ENCODE results near the gene LVRN.

The LVRN gene

GRCh38 chr5:115932991-115933390 lies 29.3 kb upstream of the LVRN start:
- no peak for DNase-seq
- Histone ChIP-seq H3K9me3 (ENCODE audit: control extremely low read depth in 1 of 5, control insufficient read depth in 4 of 5, insufficient read depth in 2 of 5, low read depth in 1 of 5, low read length in 4 of 5) (no peaks in the 10 kb centered on the region), H3K4me3 (ENCODE audit: control insufficient read depth in 1 of 7, extremely low read depth in 1 of 7, insufficient read depth in 4 of 7, low read depth in 2 of 7, low read length in 6 of 7) (no peak overlapping the region), H3K36me3 (ENCODE audit: control insufficient read depth in 4 of 4, insufficient read depth in 4 of 4, low read length in 3 of 4) (no peaks in the 10 kb centered on the region), H3K27ac (ENCODE audit: insufficient read depth in 1 of 2, low read depth in 1 of 2, low read length in 2 of 2, poor library complexity in 1 of 2, severe bottlenecking in 2 of 2) (no peak overlapping the region), H3K4me1 (ENCODE audit: control extremely low read depth in 1 of 4, control insufficient read depth in 4 of 4, insufficient read depth in 4 of 4, low read length in 3 of 4) (no peaks in the 10 kb centered on the region), H3K27me3 (replicated peaks in 2 of 5; ENCODE audit: control insufficient read depth in 4 of 5, insufficient read depth in 5 of 5, low read length in 4 of 5) (peaks cover 0 to 2% (median 0%) of the 10 kb centered on the region in 5 experiments)
- ChIA-PET CTCF (no interaction called here), POLR2A (no interaction called here)
- WGBS (ENCODE audit: insufficient coverage): 98% methylated on average over 6 of the region's 6 CpGs

- CTCF ChIA-PET: interaction anchor here (1.3 kb wide), 1 partner anchor 12 kb away, joined by 3 read pairs; no protein-coding TSS in a partner anchor
- H3K27ac ChIP-seq (ENCODE audit: insufficient read depth in 1 of 2, low read depth in 1 of 2, low read length in 2 of 2, poor library complexity in 1 of 2, severe bottlenecking in 2 of 2): no peak overlapping the region
- no peak overlapping the region for H3K4me3 ChIP-seq (ENCODE audit: control insufficient read depth in 1 of 7, extremely low read depth in 1 of 7, insufficient read depth in 4 of 7, low read depth in 2 of 7, low read length in 6 of 7)
- no peaks in the 10 kb centered on the region for H3K4me1 ChIP-seq (ENCODE audit: control extremely low read depth in 1 of 4, control insufficient read depth in 4 of 4, insufficient read depth in 4 of 4, low read length in 3 of 4)
- H3K36me3 ChIP-seq (ENCODE audit: control insufficient read depth in 4 of 4, insufficient read depth in 4 of 4, low read length in 3 of 4): no peaks in the 10 kb centered on the region
- POLR2A ChIA-PET: no interaction called here
- peaks cover 0 to 2% (median 0%) of the 10 kb centered on the region in 5 experiments for H3K27me3 ChIP-seq (replicated peaks in 2 of 5; ENCODE audit: control insufficient read depth in 4 of 5, insufficient read depth in 5 of 5, low read length in 4 of 5)
- H3K9me3 ChIP-seq (ENCODE audit: control extremely low read depth in 1 of 5, control insufficient read depth in 4 of 5, insufficient read depth in 2 of 5, low read depth in 1 of 5, low read length in 4 of 5): no peaks in the 10 kb centered on the region
- 94% methylated on average over 6 of the region's 10 CpGs for WGBS (ENCODE audit: insufficient coverage)
- DNase-seq: no peak
These were observed 27.8 kb upstream of the LVRN start for GRCh38 chr5:115934388-115934974.

GRCh38 chr5:115936031-115936430 lies 26.2 kb upstream of the LVRN start:
- 100% methylated on average over 1 of the region's 1 CpG for WGBS (ENCODE audit: insufficient coverage)
- ChIA-PET CTCF (no interaction called here), POLR2A (no interaction called here)
- Histone ChIP-seq H3K9me3 (ENCODE audit: control extremely low read depth in 1 of 5, control insufficient read depth in 4 of 5, insufficient read depth in 2 of 5, low read depth in 1 of 5, low read length in 4 of 5) (no peaks in the 10 kb centered on the region), H3K27ac (ENCODE audit: insufficient read depth in 1 of 2, low read depth in 1 of 2, low read length in 2 of 2, poor library complexity in 1 of 2, severe bottlenecking in 2 of 2) (no peak overlapping the region), H3K36me3 (ENCODE audit: control insufficient read depth in 4 of 4, insufficient read depth in 4 of 4, low read length in 3 of 4) (no peaks in the 10 kb centered on the region), H3K27me3 (replicated peaks in 2 of 5; ENCODE audit: control insufficient read depth in 4 of 5, insufficient read depth in 5 of 5, low read length in 4 of 5) (peaks cover 0 to 2% (median 0%) of the 10 kb centered on the region in 5 experiments), H3K4me1 (ENCODE audit: control extremely low read depth in 1 of 4, control insufficient read depth in 4 of 4, insufficient read depth in 4 of 4, low read length in 3 of 4) (no peaks in the 10 kb centered on the region), H3K4me3 (ENCODE audit: control insufficient read depth in 1 of 7, extremely low read depth in 1 of 7, insufficient read depth in 4 of 7, low read depth in 2 of 7, low read length in 6 of 7) (no peak overlapping the region)
- no peak for DNase-seq

GRCh38 chr5:115939059-115939458 lies 23.2 kb upstream of the LVRN start:
- Histone ChIP-seq H3K9me3 (ENCODE audit: control extremely low read depth in 1 of 5, control insufficient read depth in 4 of 5, insufficient read depth in 2 of 5, low read depth in 1 of 5, low read length in 4 of 5) (peaks cover 0 to 2% (median 0%) of the 10 kb centered on the region in 5 experiments), H3K27me3 (replicated peaks in 2 of 5; ENCODE audit: control insufficient read depth in 4 of 5, insufficient read depth in 5 of 5, low read length in 4 of 5) (peaks cover 0 to 2% (median 0%) of the 10 kb centered on the region in 5 experiments), H3K36me3 (ENCODE audit: control insufficient read depth in 4 of 4, insufficient read depth in 4 of 4, low read length in 3 of 4) (no peaks in the 10 kb centered on the region), H3K4me3 (ENCODE audit: control insufficient read depth in 1 of 7, extremely low read depth in 1 of 7, insufficient read depth in 4 of 7, low read depth in 2 of 7, low read length in 6 of 7) (no peak overlapping the region), H3K27ac (ENCODE audit: insufficient read depth in 1 of 2, low read depth in 1 of 2, low read length in 2 of 2, poor library complexity in 1 of 2, severe bottlenecking in 2 of 2) (no peak overlapping the region), H3K4me1 (ENCODE audit: control extremely low read depth in 1 of 4, control insufficient read depth in 4 of 4, insufficient read depth in 4 of 4, low read length in 3 of 4) (no peaks in the 10 kb centered on the region)
- DNase-seq: no peak
- 92% methylated on average over 2 of the region's 4 CpGs for WGBS (ENCODE audit: insufficient coverage)
- ChIA-PET POLR2A (no interaction called here), CTCF (no interaction called here)

GRCh38 chr5:115940080-115940810 lies 22.0 kb upstream of the LVRN start:
- Histone ChIP-seq H3K36me3 (ENCODE audit: control insufficient read depth in 4 of 4, insufficient read depth in 4 of 4, low read length in 3 of 4) (no peaks in the 10 kb centered on the region), H3K4me3 (ENCODE audit: control insufficient read depth in 1 of 7, extremely low read depth in 1 of 7, insufficient read depth in 4 of 7, low read depth in 2 of 7, low read length in 6 of 7) (no peak overlapping the region), H3K27ac (ENCODE audit: insufficient read depth in 1 of 2, low read depth in 1 of 2, low read length in 2 of 2, poor library complexity in 1 of 2, severe bottlenecking in 2 of 2) (no peak overlapping the region), H3K4me1 (ENCODE audit: control extremely low read depth in 1 of 4, control insufficient read depth in 4 of 4, insufficient read depth in 4 of 4, low read length in 3 of 4) (no peaks in the 10 kb centered on the region), H3K27me3 (replicated peaks in 2 of 5; ENCODE audit: control insufficient read depth in 4 of 5, insufficient read depth in 5 of 5, low read length in 4 of 5) (peaks cover 0 to 2% (median 0%) of the 10 kb centered on the region in 5 experiments), H3K9me3 (ENCODE audit: control extremely low read depth in 1 of 5, control insufficient read depth in 4 of 5, insufficient read depth in 2 of 5, low read depth in 1 of 5, low read length in 4 of 5) (peaks cover 0 to 2% (median 0%) of the 10 kb centered on the region in 5 experiments)
- ChIA-PET CTCF (no interaction called here), POLR2A (no interaction called here)
- DNase-seq: no peak
- WGBS (ENCODE audit: insufficient coverage): no CpG with 5 or more reads among the region's 4 CpGs

GRCh38 chr5:115941051-115941675 lies 21.1 kb upstream of the LVRN start:
- Histone ChIP-seq H3K4me1 (ENCODE audit: control extremely low read depth in 1 of 4, control insufficient read depth in 4 of 4, insufficient read depth in 4 of 4, low read length in 3 of 4) (no peaks in the 10 kb centered on the region), H3K27ac (ENCODE audit: insufficient read depth in 1 of 2, low read depth in 1 of 2, low read length in 2 of 2, poor library complexity in 1 of 2, severe bottlenecking in 2 of 2) (no peak overlapping the region), H3K36me3 (ENCODE audit: control insufficient read depth in 4 of 4, insufficient read depth in 4 of 4, low read length in 3 of 4) (no peaks in the 10 kb centered on the region), H3K27me3 (replicated peaks in 2 of 5; ENCODE audit: control insufficient read depth in 4 of 5, insufficient read depth in 5 of 5, low read length in 4 of 5) (peaks cover 0 to 2% (median 0%) of the 10 kb centered on the region in 5 experiments), H3K9me3 (ENCODE audit: control extremely low read depth in 1 of 5, control insufficient read depth in 4 of 5, insufficient read depth in 2 of 5, low read depth in 1 of 5, low read length in 4 of 5) (peaks cover 0 to 2% (median 0%) of the 10 kb centered on the region in 5 experiments), H3K4me3 (ENCODE audit: control insufficient read depth in 1 of 7, extremely low read depth in 1 of 7, insufficient read depth in 4 of 7, low read depth in 2 of 7, low read length in 6 of 7) (no peak overlapping the region)
- no peak for DNase-seq
- ChIA-PET POLR2A (no interaction called here), CTCF (no interaction called here)
- WGBS (ENCODE audit: insufficient coverage): 93% methylated on average over 6 of the region's 9 CpGs

- POLR2A ChIA-PET: no interaction called here
- H3K4me1 ChIP-seq (ENCODE audit: control extremely low read depth in 1 of 4, control insufficient read depth in 4 of 4, insufficient read depth in 4 of 4, low read length in 3 of 4): no peaks in the 10 kb centered on the region
- H3K4me3 ChIP-seq (ENCODE audit: control insufficient read depth in 1 of 7, extremely low read depth in 1 of 7, insufficient read depth in 4 of 7, low read depth in 2 of 7, low read length in 6 of 7): no peak overlapping the region
- no peaks in the 10 kb centered on the region for H3K36me3 ChIP-seq (ENCODE audit: control insufficient read depth in 4 of 4, insufficient read depth in 4 of 4, low read length in 3 of 4)
- CTCF ChIA-PET: no interaction called here
- no peak overlapping the region for H3K27ac ChIP-seq (ENCODE audit: insufficient read depth in 1 of 2, low read depth in 1 of 2, low read length in 2 of 2, poor library complexity in 1 of 2, severe bottlenecking in 2 of 2)
- DNase-seq: no peak
- peaks cover 0 to 2% (median 0%) of the 10 kb centered on the region in 5 experiments for H3K9me3 ChIP-seq (ENCODE audit: control extremely low read depth in 1 of 5, control insufficient read depth in 4 of 5, insufficient read depth in 2 of 5, low read depth in 1 of 5, low read length in 4 of 5)
- no peaks in the 10 kb centered on the region for H3K27me3 ChIP-seq (replicated peaks in 2 of 5; ENCODE audit: control insufficient read depth in 4 of 5, insufficient read depth in 5 of 5, low read length in 4 of 5)
- WGBS (ENCODE audit: insufficient coverage): 100% methylated on average over 1 of the region's 3 CpGs
These were observed 17.8 kb upstream of the LVRN start for GRCh38 chr5:115944501-115944900.
